C1 segment of cervical spinal cord (tissue), 14 donors: Measurements from ENCODE around the gene CACNG5.

Experiments used
- DNase-seq, 14 donors: peaks; one replicate each; lab custom pipeline; 2025; lab: John Stamatoyannopoulos, UW

CACNG5 gene

GRCh38 chr17:66822009-66822408 lies 12.9 kb upstream of the CACNG5 start:
- no peak for DNase-seq

DNA sequence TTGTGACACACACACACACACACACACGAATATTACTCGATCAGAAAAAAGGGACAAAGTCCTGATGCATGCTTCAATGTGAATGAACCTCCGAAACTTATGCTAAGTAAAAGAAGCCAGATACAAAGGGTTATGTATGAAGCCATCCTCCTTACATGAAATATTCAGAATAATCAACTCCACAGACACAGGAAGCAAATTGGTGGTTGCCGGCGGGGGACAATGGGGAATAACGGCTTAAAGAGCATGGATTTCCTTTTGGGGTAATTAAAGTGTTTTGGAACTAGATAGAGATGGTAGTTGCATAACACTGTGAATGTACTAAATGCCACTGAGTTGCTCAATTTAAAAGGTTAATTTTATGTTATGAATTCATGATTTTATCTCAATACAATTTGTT lies 8.1 kb upstream of the CACNG5 start:
- no peak for DNase-seq

GRCh38 chr17:66829386-66829864 lies 5.5 kb upstream of the CACNG5 start:
- no peak for DNase-seq

GRCh38 chr17:66829883-66830282 lies 5.0 kb upstream of the CACNG5 start:
- DNase-seq, result no peak

DNA sequence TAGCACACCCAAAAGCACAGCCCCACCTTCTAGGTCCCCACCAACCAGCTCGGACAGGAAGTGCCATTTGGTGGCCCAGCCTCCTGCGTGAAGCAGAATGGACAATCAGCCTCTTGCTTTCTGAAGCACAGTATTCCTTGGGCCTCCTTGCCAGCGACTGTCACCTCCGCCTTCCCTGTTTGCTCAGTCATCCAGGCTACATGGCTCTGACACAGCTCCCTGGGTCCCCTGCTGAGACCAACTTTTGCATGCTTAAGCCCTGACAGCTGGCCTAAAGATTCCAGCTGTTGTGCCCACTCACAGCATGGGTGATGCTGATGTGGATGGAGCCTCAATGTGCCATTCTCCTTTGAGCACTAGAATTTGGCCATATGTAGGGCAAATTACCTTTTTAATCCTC lies 4.5 kb upstream of the CACNG5 start:
- no peak for DNase-seq

DNA sequence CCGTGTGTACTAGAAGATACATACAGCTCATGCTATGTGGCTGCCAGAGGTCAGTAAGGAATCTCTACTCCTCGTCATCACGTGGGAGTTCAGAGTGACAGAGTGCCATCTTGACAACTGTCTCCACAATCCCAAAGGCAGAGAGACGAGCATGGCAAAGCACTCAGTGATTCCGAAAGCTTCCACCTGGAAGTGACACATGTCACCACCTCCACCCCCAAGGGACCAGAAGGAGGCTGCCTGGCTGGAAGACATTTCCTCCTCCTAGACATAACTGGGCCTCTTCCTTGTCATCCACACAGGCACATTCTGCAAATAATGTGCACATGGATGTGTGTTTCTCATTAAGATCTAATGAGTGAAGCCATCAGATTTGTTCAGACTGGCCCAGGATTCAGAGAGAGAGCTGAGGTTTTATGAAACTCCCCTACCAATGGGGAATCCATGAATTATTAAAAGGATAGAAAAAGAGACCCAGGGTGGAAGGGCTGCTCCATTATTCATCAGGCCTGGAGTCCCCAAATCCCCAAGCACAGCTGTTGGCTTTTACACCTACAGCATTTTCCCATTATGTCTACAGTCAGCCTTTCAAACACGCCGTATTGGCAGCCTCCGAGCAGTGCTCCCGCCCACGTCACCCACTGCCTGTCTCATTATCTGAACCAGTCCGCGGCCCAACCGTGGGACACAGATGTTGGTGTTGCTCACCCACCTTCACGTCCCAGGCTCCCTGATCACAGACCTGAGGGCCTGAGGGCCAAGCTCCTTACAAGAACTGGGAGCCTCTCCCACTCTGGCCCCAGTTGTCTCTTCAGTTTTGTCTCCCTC lies 3.3 kb upstream of the CACNG5 start:
- no peak for DNase-seq

GRCh38 chr17:66833201-66833600 lies 1.7 kb upstream of the CACNG5 start:
- DNase-seq, result no peak

GRCh38 chr17:66834426-66834918 lies 445 bp upstream of the CACNG5 start:
- DNase-seq, result no peak

DNA sequence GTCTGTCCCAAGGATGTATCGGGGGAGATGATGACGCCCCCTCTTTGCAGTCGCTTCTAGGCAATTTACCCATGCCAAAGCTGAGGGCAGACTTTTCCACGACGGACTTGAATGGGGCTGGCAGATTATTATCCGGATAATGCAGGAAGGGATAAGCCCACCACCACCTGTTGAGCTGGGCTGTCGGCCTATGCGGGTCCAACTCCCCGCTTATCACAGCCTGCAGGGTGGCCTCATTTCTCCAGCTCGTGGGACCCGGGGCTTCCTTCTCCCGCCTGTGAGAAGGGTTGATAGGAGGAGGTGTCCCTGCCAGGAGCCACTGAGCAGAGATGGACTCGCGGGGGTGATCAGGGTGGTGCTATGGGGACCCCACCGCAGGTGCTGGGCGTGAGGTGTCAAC lies 559 bp downstream of the CACNG5 start:
- no peak for DNase-seq

- no peak for DNase-seq
These were observed 1.4 kb downstream of the CACNG5 start for GRCh38 chr17:66836063-66837005.

- DNase-seq, result no peak
These were observed 2.3 kb downstream of the CACNG5 start for GRCh38 chr17:66837226-66837625.

DNA sequence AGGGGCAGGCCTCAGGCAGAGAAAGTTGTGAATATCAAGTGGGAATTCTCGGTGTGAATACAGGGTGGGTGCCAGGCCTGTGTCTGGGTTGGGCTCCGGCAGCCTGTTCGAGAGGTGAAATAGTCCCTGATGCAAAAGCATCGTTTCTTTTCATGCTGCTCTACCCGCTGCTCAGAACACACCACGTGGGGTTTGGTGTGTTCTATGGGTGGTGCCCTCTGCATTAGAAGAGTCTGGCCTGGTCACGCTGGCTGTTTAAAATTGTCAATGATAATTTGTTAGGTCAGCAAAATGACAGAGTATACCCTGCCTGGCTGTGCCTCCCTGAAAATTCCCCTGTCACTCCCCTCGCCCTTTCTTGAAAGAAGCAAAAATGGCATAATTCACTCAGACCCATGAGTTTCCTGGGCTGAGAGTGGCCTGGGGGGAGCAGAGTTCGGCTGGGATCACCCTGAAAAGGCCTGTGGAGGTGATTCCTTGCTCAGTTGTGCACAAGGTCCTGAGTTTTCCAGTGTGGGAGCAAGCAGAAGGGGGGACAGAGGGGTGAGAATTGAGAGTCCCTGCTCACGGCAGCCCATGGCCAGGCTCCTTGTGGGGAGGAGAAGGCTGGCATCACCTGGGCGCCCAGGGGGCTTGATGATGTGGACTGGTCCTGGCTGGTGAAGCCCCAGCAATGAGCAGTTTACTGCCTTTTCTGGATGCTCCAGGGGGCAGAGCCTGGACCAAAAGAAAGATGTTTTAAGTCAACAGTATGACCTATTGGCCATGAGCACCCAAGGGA lies 3.2 kb downstream of the CACNG5 start:
- no peak for DNase-seq

DNA sequence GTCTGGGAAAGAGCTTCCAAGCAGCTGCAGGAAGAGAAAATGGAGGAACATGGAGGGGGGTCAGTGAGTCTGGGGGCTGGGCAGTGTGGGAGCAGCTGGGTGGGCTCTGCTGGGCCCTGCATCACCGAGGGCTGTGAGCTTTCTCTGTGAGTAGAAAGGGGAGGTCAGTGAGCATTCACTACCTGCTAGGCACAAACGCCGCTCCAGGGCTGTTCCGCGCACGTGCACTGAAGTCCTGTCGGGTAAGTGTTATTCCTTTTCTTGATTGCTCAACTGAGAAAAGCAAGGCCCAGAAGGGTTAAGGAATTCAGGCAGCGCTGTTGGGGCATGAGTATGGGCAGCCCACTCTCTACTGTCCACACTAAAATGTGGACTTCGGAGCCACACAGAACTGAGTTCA lies 4.7 kb downstream of the CACNG5 start:
- DNase-seq, result no peak

GRCh38 chr17:66840061-66840460 lies 5.1 kb downstream of the CACNG5 start:
- DNase-seq, result no peak

- no peak for DNase-seq
These were observed 6.4 kb downstream of the CACNG5 start for GRCh38 chr17:66841328-66841727.

DNA sequence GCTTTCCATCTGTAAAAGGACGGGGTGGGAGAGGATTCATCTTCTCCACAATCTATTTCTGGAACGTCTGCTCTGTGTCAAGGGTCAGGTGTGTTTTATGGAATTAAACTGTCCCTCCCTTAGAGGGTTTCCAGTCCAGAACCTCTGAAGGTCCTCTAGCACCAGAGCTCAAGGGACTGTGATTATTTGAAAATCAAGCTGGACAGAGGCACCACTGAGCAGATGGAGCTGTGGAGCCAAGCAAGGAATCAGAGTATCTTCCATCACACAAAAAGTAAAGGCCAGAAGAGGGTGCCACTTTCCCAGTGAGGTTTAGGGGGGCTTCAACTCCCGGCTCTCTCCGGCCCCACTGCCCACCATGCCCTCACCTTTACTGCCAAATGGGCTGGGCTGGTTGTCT lies 6.8 kb downstream of the CACNG5 start:
- no peak for DNase-seq

DNA sequence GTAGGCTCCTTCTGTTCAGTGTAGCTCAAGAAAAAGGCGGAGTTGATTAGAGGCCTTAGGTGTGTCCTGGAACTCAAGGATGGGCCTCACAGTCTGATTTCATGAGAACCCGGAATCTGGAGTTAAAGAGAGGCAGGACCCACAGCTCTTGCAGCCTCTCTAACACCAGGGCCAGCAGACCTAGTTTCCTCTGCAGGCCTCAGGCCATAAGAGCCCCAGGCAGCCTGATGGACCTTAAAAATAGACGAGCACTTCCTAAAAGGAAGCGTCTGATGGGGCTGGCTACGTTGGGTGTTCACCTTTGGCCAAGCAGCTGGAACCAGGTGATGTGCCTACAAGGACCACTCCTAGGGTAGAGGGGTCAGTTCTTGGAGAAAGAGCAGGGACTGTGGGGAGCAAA lies 7.6 kb downstream of the CACNG5 start:
- DNase-seq, result no peak

DNA sequence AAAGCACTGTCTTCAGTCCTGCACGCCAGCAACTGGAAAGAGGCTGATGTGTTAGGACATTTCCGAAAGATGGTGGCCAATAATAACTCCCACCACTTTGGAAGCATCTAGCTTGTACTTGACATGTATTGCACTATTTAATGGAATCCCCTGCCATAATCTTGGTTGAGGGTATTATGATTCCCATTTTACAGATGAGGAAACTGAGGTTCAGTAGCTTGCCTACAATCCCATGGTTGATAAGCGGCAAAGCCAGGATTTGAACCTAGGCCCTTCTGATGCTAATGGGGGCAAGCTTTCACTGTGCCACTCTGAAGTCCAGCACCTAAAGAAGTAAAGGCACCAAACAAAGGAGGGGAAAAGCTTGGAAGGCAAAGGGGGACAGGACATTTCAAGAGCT lies 8.0 kb downstream of the CACNG5 start:
- DNase-seq, result no peak

- DNase-seq, result no peak
These were observed 8.7 kb downstream of the CACNG5 start for GRCh38 chr17:66843627-66844026.

- no peak for DNase-seq
These were observed 12.8 kb downstream of the CACNG5 start for GRCh38 chr17:66847704-66848103.

DNA sequence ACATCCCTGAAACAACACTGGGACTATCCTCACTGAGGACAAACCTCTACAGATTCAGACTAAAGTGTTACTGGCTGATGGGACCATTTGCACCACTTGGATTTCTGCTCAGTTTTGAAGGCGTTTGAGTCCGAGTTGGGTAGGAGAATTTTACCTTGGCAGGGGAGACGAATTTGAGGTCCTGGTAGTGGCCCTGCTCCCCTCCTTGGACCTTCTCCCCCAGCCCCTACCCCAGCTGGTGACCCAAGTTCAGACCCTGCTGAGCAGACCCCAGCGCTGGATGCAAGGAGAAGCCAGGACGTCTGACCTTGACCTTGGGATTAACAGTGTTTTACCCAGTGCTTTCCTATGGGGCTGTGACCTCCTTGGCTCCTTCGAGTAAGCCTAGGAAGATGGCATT lies 13.6 kb downstream of the CACNG5 start:
- DNase-seq, result no peak
